Kidney (tissue), 14 donors: ENCODE results near the gene FAF1. TPM values are rescaled to one million over a fixed set of nuclear protein-coding genes. Genes with fewer than 3 reads are reported as not detected.

Experiments
- DNase-seq, 5 donors: peaks; one replicate each; pipeline ENCODE4 v3.0.0-alpha.2; 2013 to 2020
- FAIRE-seq: peaks from 2 replicates; lab custom pipeline; 2012; peaks lifted over from hg19 to GRCh38; lab: Jason Lieb, UNC
- H3K27ac ChIP-seq, 2 donors: one replicate each; pipeline ENCODE4 v1.7.0; 2013; ENCODE audit warnings: low read depth in 2 of 2, low read length in 2 of 2, inconsistent platforms in 1 of 2
- H3K27me3 ChIP-seq: one replicate; pipeline ENCODE4 v1.7.1; 2013; ENCODE audit warnings: low read length, inconsistent platforms; ENCODE audit not compliant: control insufficient read depth, insufficient read depth
- H3K36me3 ChIP-seq, 3 donors: one replicate each; pipeline versions ENCODE4 v1.7.0 to v1.7.1; 2013; ENCODE audit warnings: low read length in 3 of 3, control low read depth in 1 of 3, inconsistent platforms in 1 of 3; ENCODE audit not compliant: insufficient read depth in 3 of 3, control insufficient read depth in 2 of 3
- H3K4me1 ChIP-seq, 3 donors: one replicate each; pipeline versions ENCODE4 v1.7.0 to v1.7.1; 2013; ENCODE audit warnings: low read length in 3 of 3, inconsistent platforms in 1 of 3, low read depth in 1 of 3; ENCODE audit not compliant: control insufficient read depth in 2 of 3, insufficient read depth in 2 of 3
- H3K4me3 ChIP-seq, 3 donors: one replicate each; pipeline versions ENCODE4 v1.7.0 to v1.8.1; 2013; ENCODE audit warnings: low read length in 3 of 3, control low read depth in 1 of 3, inconsistent platforms in 1 of 3
- H3K9ac ChIP-seq, 3 donors: one replicate each; pipeline versions ENCODE4 v1.7.0 to v1.7.1; 2013; ENCODE audit warnings: low read length in 3 of 3, control low read depth in 1 of 3, inconsistent platforms in 1 of 3
- H3K9me3 ChIP-seq, 3 donors: one replicate each; pipeline versions ENCODE4 v1.7.0 to v1.7.1; 2013; ENCODE audit warnings: low read length in 3 of 3, control low read depth in 1 of 3, inconsistent platforms in 1 of 3; ENCODE audit not compliant: control insufficient read depth in 2 of 3, insufficient read depth in 1 of 3
- intact Hi-C: fragments of 100-400 bp; cut with DNase I; formaldehyde crosslinking; loops from one replicate; pipeline ENCODE4 v1.11.1; 2022
- polyA plus RNA-seq: library from polyadenylated mRNA; stranded (reverse); fragments of 350-450 nt; fragmentation: Illumina TruSeq; extraction: RNeasy Lipid Tissue Mini Kit (QIAGEN cat#74804); gene quantifications from one replicate; pipeline ENCODE4 v1.2.3, GENCODE V29; 2014; ENCODE audit warnings: low read depth, low replicate concordance; ENCODE audit not compliant: insufficient read depth
- total RNA-seq: library from RNA; stranded (reverse); fragmentation: NEBNext Ultra II Directional; extraction: Animal tissue kit (Norgen Biotek cat#: 25700); gene quantifications from one replicate; pipeline ENCODE4 v1.2.1, GENCODE V29; 2021
- TF ChIP-seq, protein P1 (sequence below): IDR thresholded peaks from 3 replicates; pipeline ENCODE4 v1.5.1; 2012; ENCODE audit warnings: mild to moderate bottlenecking, moderate library complexity, borderline replicate concordance; ENCODE audit not compliant: insufficient read depth; ENCODE audit errors: extremely low read depth
- donor health status: control.
- donor health status: control.
- donor health status: control.
- donor health status: control.
- donor health status: control.
- donor health status: DM: yes; HTN: yes; CAD: no.
- donor health status: Normal renal cell carcinoma (clear cell type).

FAF1 gene
- total and polyA plus RNA-seq, 2 donors from 2014 or later = 50.1 to 72.8 TPM

- Histone ChIP-seq H3K9ac (no peak overlapping the region), H3K27me3 (peaks cover 66% of the 10 kb centered on the region), H3K9me3 (no peaks in the 10 kb centered on the region), H3K27ac (no peak overlapping the region), H3K4me3 (no peak overlapping the region), H3K36me3 (no peaks in the 10 kb centered on the region), H3K4me1 (peaks cover 0 to 7% (median 3%) of the 10 kb centered on the region in 3 donors)
- FAIRE-seq = no peak
- peak in 1 of 5 donors; percentile 7 for DNase-seq
- TF ChIP-seq, protein P1, sequence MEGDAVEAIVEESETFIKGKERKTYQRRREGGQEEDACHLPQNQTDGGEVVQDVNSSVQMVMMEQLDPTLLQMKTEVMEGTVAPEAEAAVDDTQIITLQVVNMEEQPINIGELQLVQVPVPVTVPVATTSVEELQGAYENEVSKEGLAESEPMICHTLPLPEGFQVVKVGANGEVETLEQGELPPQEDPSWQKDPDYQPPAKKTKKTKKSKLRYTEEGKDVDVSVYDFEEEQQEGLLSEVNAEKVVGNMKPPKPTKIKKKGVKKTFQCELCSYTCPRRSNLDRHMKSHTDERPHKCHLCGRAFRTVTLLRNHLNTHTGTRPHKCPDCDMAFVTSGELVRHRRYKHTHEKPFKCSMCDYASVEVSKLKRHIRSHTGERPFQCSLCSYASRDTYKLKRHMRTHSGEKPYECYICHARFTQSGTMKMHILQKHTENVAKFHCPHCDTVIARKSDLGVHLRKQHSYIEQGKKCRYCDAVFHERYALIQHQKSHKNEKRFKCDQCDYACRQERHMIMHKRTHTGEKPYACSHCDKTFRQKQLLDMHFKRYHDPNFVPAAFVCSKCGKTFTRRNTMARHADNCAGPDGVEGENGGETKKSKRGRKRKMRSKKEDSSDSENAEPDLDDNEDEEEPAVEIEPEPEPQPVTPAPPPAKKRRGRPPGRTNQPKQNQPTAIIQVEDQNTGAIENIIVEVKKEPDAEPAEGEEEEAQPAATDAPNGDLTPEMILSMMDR = no peak
- intact Hi-C loops = no loop called here
Observed at GRCh38 chr1:50979937-50980336, 19.9 kb upstream of the FAF1 start.

DNA sequence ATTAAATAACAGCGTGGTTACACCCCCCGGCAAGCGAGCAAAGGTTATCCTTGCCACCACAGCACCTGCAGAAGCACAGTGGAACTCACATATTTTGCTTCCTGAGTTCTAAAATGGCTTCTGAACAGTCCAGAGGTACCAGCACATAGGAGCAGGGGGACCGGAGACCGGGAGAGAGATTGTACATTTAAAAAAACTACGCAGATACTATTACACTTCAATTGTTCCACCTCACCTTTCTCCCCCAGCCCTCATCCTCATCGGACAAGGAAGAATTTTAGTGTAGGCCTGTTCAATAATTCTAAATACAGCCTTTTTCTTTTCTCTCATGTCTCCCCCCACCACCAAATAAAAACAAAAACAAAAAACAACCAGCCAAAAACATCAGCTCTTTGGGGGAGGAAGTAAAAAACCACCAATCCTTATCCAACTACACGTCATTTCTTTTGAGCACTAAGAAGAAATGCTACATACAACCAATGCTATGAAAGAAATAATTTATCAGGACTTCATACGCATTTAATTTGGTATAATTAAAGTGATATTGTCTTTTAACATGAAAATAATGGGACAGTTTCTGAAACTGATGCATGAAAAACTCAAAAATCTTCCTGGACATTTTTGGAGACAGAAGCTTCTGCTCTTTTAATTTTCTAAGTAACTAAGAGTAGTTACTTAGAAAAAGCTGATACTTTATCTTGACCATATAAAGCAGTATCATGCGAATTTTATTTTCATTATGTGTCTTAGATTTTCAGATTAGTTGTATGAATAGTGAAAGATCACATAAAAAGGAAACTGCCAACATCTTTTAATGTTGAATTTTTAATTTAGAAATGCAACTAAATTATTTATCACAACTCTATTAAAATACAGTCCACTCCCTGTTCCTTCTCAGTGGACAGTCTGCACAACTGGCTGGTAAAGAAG lies 19.1 kb upstream of the FAF1 start:
- Histone ChIP-seq H3K4me3 (peak overlapping the region in 2 of 3 donors; percentile 59 to 72), H3K27ac (peak overlapping the region; percentile 65 to 92), H3K9me3 (no peaks in the 10 kb centered on the region), H3K36me3 (no peaks in the 10 kb centered on the region), H3K27me3 (peaks cover 66% of the 10 kb centered on the region), H3K9ac (peak overlapping the region in 2 of 3 donors; percentile 51 to 75), H3K4me1 (peaks cover 0 to 7% (median 3%) of the 10 kb centered on the region in 3 donors)
- TF ChIP-seq, protein P1 = no peak
- no peak for FAIRE-seq
- intact Hi-C loops = no loop called here
- peak in 3 of 5 donors; percentile 23 to 39 (median 24) for DNase-seq

GRCh38 chr1:50978144-50978851 lies 18.2 kb upstream of the FAF1 start:
- DNase-seq (peak; percentile 33 to 81 (median 65)), FAIRE-seq (no peak)
- H3K4me3 ChIP-seq = peak overlapping the region in 2 of 3 donors; percentile 59 to 72
- intact Hi-C loops = no loop called here
- H3K27me3 ChIP-seq = peaks cover 66% of the 10 kb centered on the region
- TF ChIP-seq, protein P1 = no peak
- peaks cover 0 to 7% (median 3%) of the 10 kb centered on the region in 3 donors for H3K4me1 ChIP-seq
- peak overlapping the region; percentile 82 to 92 for H3K27ac ChIP-seq
- H3K9ac ChIP-seq = peak overlapping the region in 2 of 3 donors; percentile 68 to 75
- no peaks in the 10 kb centered on the region for H3K9me3 ChIP-seq
- no peaks in the 10 kb centered on the region for H3K36me3 ChIP-seq
